Activated CD8-positive, alpha-beta memory T cell treated with anti-CD3 and anti-CD28 coated beads for 4 hours (primary cell): ENCODE results near the gene RIMBP2.
"Not testable (repeated sequence)": the region's sequence is repeated elsewhere in the genome, so short reads cannot be mapped to it uniquely, and the experiment has no call there.

Experiments used
- DNase-seq, 2 donors: peaks; one replicate each; pipeline ENCODE4 v3.0.0-alpha.2; 2020; ENCODE audit warnings: low read depth in 2 of 2

The RIMBP2 gene

DNA sequence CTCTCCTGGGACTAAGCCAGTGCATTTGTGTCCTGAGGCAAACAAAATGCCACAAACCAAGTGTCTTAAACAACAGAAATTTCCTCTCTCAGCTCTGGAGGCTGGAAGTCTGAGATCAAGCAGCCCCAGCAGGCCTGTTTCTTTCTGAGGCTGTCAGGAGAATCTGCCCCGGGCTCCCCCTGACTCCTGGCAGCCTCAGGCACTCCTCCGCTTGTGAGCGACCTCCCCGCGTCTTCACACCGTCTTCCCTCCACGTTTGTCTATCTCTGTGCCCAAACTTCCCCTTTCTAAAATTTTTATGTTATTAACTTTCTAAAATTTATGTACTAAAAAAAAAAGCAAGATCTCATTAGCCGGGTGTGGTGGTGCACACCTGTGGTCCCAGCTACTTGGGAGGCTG is 59.7 kb downstream of the RIMBP2 start:
- no peak for DNase-seq

DNA sequence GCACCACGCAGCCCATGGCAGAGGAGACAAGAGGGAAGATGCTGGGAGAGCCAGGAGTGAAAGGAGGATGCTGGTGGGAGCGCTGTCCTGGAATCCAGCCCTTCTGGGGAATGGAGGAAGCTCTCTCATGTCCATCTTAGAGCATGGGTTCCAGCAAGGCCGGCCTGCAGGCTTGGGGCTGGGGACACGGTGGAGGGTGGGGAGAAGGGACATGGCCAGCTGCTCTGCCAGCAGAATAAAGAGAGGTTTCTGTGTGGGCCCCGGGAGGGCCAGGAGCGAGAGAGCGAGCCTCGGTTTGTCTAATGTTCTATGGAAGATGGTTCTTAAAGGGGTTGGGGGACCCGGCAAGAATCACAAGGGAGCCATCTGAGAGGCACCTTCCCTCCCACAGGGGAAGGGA is 60.2 kb downstream of the RIMBP2 start:
- no peak for DNase-seq

DNA sequence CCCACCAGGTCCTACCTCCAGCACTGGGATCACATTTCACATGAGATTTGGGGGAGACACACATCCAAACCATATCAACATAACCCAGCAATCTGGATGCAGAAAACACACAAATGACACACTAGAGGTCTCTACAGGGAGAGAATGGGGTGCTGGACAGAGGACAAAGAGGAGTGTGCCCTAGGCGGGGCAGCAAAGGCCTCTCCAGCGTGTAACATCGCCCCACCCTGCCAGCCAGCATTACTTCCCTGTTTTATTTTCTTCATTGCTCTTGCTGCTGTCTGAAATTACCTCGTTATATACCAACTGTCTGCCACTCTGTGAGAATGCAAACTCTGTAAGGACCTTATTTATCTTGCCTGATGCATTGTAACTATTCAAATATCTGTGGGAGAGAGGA is 61.1 kb downstream of the RIMBP2 start:
- no peak for DNase-seq

DNA sequence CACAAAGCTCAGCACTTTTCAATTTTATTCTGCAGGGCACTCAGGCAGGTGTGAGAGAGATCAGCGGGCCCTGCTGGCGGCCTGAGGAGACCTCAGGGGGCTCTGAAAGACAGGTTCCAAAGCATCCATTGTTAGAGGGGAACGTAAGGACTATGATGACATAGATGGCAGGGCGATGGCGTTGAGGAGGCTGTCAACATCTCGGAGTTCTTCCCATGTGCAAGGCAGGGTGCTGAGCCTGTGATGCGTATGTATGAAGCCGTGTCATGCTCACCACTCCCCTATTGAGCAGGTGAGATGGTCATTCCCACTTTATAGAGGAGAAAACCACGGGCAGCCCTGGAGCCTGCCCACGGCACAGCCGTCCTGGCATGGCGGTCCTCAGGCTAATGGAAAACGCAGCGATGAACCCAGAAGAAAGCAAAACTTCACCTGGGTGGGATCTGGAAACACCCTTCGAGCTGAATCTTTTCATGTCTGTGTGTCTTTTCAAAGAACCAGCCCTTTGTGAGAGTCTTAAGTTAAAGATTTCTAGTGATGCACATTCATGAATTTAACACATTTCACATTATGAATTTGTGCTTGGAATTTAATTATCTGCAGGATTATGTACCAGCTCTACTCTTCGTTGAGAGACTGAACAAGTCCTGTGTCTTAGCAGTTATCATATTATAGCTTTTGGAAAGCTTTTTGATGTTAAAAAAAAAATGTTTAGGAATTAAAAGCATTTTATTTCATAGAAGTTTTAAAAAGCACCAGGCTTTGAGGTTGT is 64.7 kb downstream of the RIMBP2 start:
- no peak for DNase-seq

DNA sequence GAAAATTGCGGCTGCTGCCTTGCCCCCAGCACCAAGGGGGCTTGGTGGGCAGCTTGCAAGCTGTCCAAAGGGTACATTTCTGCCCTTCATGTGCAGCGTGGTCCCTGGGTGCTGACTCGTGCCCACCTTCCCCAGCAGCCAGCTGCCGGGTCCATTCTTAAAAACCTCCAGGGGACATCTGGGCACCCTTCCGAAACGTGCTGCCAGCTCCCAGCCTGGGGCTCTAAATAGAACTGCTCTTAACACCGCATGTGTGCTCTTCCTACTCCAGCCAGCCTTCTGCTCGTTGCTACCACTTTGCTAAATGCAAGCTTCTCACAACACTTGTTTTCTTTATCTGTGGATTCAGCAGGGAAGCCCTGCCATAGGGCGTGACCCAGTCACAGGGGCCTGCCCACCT is 66.0 kb downstream of the RIMBP2 start:
- DNase-seq = no peak

DNA sequence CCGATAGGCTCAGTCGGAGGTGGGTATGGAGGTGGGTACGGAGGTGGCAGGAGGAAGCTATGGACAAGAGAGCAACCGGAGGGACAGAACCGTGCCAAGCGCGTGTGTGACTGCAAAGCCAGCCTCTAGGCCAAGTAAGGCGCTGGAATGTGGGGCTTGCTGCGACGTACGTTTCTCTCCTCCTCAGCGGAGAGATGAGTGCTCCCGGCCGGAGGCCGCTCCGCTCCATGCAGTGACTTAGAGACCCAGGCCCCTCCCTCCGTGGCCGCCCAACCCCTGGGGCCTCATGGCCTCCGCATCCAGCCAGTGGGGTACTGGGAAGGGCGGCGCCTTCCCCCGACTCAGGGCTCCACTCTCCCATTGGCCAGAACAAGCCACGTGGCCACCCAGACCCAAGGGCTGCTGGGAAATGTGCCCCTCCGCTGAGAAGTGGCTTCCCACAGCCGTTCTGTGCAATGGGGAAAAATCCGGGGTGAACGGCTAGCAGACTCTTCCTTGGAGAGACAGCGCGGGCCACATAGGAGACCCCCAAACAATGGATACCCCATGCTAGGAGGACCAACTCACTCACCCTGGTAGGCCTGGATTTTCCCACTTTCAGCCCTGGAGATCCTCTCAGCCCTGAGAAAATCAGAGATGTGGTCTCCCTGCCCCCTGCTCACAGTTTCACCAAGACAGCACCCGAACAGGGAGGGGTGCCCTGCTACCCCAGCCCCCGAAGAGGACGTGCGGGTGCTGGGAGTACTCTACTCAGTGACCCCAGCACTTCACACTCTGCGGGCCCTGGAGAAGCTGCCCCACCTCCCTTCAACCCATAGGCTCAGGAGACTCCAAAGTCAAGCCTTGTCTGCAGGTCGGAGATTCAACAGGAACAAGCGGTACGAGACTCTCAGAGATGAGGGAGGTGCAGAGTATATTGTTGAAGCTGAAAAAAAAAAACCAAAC is 66.7 kb downstream of the RIMBP2 start:
- no peak for DNase-seq

DNA sequence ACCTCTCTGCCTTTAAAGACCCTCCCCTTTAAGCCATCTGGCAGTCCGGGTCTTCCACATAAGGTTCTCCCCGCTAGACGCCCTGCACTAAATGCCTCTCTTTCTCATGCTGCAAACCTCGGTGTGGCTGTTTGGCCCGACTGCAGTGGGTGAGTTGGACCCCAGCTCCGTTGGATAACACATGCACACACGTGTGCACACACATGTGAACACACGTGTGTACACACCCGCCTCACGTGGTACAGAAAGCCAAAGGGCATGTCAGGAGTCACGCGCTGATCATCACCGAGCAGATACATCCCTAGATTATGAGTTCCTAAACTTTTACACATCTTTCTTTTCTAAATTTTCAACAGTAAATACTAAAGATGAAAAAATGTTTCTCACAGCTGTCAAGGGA is 68.3 kb downstream of the RIMBP2 start:
- no peak for DNase-seq

DNA sequence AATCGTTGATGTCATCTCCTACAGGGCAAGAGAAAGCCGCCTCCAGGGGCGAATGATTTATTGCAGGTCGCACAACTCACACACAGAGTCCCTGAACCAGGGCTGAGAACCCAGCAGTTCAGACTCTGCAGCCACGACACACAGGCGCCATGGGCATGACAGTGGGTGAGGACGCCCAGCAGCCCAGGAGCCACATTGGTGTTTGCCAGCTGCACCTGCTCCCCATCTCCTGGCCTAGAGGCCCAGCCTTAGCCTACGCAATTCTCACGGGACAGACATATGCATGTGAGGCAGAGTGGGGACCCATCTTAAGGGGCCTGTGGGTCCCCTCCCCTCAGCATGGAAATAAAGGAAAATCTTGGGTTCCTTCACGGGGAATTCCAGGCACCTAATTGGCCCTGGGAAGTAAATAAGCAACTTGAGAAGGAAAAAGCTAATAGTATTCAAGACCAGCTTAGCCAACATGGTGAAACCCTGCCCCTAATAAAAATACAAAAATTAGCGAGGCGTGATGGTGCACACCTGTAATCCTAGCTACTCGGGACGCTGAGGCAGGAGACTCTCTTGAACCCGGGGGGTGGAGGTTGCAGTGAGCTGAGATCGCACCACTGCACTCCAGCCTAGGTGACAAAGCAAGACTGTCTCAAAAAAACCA is 69.3 kb downstream of the RIMBP2 start:
- DNase-seq = no peak

DNA sequence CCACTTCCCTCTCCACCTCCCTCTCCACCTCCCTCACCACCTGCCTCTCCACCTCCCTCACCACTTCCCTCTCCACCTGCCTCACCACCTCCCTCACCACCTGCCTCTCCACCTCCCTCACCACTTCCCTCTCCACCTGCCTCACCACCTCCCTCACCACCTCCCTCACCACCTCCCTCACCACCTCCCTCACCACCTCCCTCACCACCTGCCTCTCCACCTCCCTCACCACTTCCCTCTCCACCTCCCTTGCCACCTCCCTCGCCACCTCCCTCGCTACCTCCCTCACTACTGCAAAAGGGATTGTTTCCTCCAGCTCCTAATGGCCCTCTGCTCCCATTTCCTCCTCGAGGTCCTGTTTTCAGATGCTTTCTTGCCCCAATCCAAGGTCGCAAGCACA is 69.9 kb downstream of the RIMBP2 start:
- DNase-seq = not testable (repeated sequence)

DNA sequence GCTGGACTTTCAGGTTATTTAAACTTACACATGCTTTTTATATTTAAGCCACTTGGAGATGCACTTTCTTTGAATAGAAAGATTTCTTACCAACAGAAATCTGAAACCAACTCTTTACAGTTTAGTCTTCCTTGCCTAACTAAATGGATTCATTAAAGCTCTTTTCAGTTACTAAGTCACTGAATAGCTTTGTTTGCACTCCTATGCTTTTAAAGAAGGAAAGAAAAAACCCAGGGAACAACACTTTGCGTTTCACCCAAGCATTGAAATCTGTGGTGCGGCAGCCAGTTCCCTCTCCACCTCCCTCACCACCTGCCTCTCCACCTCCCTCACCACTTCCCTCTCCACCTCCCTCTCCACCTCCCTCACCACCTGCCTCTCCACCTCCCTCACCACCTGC is 70.3 kb downstream of the RIMBP2 start:
- DNase-seq = no peak

DNA sequence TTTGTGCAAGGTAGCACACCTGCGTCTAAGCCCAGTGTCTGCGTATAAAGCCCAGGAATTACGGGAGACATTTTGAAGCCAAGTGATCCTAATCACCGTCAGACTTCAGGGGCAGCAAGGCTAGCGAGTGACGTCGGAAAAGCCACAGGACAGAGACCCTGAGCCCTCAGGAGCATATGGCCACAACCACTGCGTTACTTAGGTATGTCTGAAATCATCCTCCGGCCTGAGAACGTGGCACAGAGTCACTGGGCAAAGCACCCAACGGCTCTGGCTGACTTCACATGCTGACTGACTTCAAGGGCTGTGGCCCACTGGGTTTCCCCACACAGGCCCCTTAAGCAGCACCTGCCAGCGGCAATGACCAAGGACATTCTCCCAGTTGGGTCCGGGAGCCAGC is 71.5 kb downstream of the RIMBP2 start:
- DNase-seq = no peak

DNA sequence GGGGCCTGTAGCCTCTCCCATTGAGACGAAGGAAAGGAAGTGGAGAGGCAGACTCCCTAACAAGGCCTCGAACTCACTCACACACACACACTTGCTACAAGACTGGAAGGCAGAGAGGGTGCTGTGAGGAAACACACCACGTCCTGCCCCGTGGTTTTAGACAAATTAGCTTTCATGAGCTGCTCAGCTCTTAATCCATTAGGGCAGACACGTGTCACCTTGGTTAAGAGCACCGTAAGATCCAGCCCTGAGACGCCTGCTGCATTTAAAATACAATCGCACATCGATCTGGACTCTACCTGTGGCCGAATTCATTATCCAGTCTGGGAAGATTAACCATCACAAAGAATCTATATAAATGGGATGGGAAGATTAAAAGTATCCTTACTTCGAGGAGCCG is 72.0 kb downstream of the RIMBP2 start:
- no peak for DNase-seq

DNA sequence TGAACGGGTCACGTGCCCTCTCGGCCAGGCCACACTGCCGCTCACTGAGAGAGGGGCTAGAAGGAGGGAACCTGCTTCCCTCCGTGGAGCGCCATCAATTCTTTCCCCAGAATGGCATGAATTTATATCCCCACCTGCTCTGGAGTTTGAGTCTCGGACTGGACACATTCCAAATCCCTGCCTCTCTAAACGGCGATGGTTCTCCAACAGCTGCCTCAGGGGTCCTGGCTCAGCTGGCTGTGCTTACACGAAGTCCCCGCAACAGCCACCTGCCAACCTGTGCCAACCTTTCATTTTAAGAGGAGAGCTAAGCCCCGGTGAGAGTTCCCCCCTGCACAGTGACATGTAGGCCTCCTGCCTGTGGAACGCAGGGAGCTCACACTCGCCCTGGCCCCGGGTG is 73.2 kb downstream of the RIMBP2 start:
- DNase-seq = no peak

DNA sequence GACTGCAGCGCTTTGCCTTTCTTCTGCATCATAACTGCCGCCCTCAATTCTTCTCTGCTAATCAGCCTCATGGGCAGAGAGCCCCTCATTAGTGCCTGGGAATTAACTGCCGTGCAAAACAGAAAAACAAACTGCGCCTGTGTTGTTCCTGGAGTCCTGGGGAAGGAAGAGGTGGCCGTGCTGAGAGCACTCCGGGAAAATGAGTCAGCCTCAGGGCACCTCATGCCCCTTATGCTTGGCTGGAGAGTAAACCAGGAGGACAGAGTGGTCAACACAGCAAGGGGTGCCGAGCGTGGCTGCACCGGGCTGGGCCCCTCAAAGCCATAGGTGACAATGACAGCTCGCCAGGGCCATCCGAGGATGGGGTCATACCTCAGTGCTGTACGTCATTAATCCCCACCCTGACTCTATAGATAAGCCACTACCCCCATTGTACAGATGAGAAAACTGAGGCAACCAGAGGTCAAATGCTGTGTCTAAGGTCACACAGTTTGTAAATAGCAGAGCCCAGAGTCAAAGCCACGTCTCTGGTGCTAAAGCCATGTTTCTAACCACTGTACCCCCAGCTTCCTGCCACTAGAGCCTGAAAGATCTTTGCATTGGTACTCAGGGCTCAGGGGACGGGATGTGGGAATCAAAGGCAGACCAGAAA is 74.4 kb downstream of the RIMBP2 start:
- no peak for DNase-seq

DNA sequence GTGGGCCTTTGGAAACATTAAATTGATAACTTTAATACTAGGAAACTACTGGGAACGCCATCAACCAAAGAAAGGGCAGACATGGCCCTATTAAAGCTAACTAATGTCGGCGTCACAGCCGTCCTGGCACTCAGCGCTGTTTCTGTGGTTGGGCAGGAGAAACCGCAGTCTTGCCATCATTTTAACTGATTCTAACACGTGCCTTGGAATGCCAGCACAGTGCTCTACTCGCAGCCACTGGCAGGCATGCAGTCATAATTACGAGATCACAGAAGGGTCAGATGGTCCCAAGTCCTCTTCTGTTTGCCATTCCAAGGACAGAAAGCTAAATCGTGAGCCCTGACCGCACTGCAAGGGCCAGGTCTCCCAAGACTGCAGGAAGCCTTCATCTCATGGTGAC is 75.2 kb downstream of the RIMBP2 start:
- no peak for DNase-seq

DNA sequence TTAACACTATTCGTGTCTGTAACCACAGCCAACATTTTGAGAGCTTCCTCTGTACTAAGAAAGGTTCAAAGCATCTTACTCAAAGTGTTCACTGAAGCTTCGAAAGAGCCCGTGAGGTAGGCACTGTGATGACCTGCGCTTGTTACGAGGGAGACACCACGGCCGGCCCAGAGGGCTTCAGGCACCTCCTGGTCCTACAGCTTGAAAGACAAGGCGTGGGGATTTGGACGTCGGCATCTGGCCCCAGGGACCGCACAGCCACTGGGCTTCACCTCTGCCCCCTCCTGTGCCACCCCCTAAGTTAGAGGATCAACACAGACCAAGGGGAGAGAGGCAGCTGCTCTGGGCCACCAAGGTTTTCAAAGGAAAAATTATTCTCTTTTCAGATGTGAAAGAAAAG is 75.6 kb downstream of the RIMBP2 start:
- DNase-seq = no peak

DNA sequence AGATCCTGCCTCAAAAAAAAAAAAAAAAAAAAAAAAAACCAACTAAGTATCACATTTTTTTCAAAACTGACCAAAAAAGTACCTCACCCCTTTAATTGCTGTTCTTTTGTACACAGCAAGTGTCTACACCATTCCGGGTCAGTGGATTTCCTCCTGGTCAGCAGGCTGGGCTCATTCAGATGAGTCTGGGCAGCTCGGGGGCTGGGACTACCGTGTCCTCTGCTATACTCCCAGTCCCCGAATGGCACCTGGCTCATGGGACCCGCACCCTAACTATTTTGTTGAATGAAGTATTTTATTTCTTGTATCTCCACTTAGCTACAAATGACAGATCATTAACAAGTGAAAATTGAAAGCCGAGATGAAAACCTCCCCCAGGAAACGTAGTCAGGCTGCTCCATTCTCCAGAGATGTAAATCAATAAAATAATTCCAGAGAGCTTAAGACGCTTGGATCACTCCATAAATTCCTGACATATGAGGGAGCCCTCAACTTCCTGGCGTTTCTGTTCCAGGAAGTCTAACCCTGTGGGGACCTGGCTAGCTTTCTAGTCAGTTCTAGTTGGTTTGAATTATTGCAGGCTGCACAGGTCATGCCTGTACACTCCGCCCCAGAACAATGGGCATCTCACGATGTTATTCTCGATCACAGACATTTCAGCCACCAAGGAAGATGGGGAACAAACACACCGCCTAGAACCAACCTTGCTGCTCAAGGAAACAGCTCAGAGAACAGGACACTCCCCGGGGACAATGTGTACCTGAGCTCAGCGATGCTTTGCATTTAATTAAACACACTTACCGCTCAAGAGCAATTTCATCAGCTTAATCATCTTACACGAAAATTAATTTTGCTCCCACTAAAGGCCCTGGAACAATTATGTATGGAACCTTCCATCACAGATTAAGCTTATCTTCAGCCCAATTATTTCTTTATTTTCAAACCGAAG is 76.3 kb downstream of the RIMBP2 start:
- no peak for DNase-seq

DNA sequence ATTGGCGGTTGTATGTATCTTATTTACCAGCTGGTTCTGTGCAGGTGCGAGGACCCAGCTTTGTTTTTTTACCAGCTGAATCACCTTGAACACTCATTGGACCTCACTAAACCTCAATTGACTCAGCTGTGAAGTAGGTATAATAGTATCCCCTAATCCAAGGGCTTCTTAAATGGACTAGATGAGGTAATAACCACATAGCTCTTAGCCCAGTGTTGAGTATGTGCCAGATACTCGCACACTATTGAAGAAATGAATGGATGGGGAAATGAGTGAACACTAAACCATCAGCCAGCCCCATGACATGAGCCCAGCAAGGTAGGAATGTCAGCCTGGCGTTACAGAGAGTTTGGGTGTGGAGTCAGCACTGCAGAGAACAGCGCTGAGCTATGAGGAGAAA is 79.7 kb downstream of the RIMBP2 start:
- no peak for DNase-seq

DNA sequence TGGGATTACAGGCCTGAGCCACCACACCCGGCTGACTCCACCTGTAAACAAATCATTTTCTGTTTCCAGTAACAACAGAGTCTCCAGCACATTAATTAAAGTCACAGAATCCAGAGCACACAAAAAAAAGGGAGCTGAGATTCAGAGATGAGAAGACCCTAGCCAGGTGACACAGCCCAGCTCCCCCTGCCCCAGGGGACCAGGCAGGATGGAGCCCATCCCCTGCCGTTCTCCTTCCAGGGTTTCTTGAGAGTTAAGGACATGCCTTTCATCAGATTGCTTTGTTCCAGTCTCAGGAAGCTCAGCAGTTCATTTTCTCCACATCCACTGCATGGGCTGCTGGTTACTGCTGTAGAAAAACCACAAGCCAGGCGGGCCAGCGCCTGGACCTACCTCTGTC is 81.2 kb downstream of the RIMBP2 start:
- no peak for DNase-seq

DNA sequence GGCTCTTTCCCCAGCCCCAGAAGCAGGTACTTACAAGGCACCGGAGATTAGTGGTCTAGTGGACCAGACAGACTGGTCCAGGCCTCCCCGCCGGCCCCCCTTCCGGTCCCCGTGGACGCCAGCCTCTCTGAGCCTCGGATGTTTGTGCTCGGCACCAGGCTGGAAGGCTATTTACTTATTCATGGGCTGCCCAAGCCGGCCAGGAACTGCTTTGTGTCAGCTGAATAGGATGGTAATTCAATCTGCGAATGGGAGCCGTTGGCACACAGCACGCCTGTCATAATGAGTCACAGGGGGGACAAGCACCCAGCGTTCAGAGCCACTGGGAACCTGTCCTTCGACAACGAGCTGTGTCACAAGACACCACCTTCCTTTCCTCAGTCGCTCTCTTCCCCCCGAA is 82.3 kb downstream of the RIMBP2 start:
- no peak for DNase-seq

DNA sequence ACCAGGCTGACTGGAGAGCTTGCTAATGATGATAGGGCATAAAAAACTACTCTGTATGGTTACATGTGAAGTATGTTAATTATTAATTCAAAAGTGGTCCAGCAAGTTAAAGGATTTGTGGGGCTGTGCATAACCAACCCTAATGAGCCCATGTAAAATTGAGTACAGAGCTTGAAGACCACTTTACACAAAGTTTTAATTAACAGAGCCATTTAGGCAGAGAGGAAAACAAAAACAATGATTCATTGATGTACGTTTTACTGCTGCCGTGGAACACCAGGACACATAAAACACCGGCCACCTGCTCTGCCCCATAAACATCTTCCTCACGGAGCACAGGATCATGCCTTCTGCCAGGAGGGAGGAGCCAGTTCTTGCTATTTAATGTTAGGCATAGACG is 83.5 kb downstream of the RIMBP2 start:
- DNase-seq = no peak
